ENCODE results near the gene PTPN9.

- no peak for TF ChIP-seq CTCF (IDR thresholded peaks at IDR 0.05)
- TF ChIP-seq POLR2AphosphoS5 (IDR thresholded peaks at IDR 0.05): no peak
Measured at GRCh38 chr15:75553659-75554058, 25.5 kb downstream of the PTPN9 start.

Measured in suprapubic skin (tissue), 3 donors.